ENCODE data around the gene PIK3C2G. TPM values are rescaled to one million over a fixed set of nuclear protein-coding genes. Genes with fewer than 3 reads are reported as not detected.

The PIK3C2G gene
- total and polyA plus RNA-seq, 2 of the 4 experiments (the other 2 are of a cell fraction): not detected

GRCh38 chr12:18258929-18259328 is 2.4 kb upstream of the PIK3C2G start:
- Histone ChIP-seq H2AFZ (replicated peaks; ENCODE audit: low read length, poor library complexity) (no peak overlapping the region), H2BK120ac (ENCODE audit: low read depth, low read length) (no peak overlapping the region), H3K4me1 (ENCODE audit: control insufficient read depth, insufficient read depth, low read length) (no peaks in the 10 kb centered on the region), H4K91ac (ENCODE audit: insufficient read depth, low read depth, low read length) (no peak overlapping the region), H4K8ac (ENCODE audit: low read depth in 2 of 2, low read length in 2 of 2) (no peak overlapping the region), H3K56ac (ENCODE audit: extremely low read depth, insufficient read depth, low read length) (no peak overlapping the region), H3K4ac (ENCODE audit: low read depth, low read length) (no peak overlapping the region), H3K23ac (ENCODE audit: low read depth, low read length) (no peak overlapping the region), H3K14ac (replicated peaks; ENCODE audit: low read depth, low read length) (no peak overlapping the region), H4K20me1 (ENCODE audit: insufficient read depth, low read length) (no peaks in the 10 kb centered on the region), H3K9me3 (ENCODE audit: control insufficient read depth, insufficient read depth, low read length) (no peaks in the 10 kb centered on the region), H3K4me3 (ENCODE audit: insufficient read depth, low read depth, low read length) (no peak overlapping the region), H3K36me3 (ENCODE audit: control insufficient read depth, insufficient read depth, low read length) (no peaks in the 10 kb centered on the region), H3K18ac (ENCODE audit: low read depth, low read length) (no peak overlapping the region), H2AK5ac (ENCODE audit: low read depth, low read length) (no peak overlapping the region), H2BK20ac (ENCODE audit: low read depth, low read length) (no peak overlapping the region), H3K9me1 (ENCODE audit: insufficient read depth, low read length) (no peaks in the 10 kb centered on the region), H3K9ac (ENCODE audit: low read depth, low read length) (no peak overlapping the region), H3K27ac (ENCODE audit: insufficient read depth, low read length) (no peak overlapping the region), H4K5ac (ENCODE audit: low read depth, low read length) (no peak overlapping the region), H3K27me3 (ENCODE audit: control insufficient read depth, insufficient read depth, low read length) (no peaks in the 10 kb centered on the region), H2BK5ac (ENCODE audit: low read depth, low read length, poor library complexity, severe bottlenecking) (no peak overlapping the region), H3K79me1 (ENCODE audit: low read depth in 1 of 2, low read length in 2 of 2) (no peaks in the 10 kb centered on the region), H3K4me2 (ENCODE audit: low read depth, low read length) (no peak overlapping the region), H2AK9ac (replicated peaks; ENCODE audit: low read depth, low read length, poor library complexity) (no peak overlapping the region), H2BK15ac (ENCODE audit: low read depth, low read length) (no peak overlapping the region)
- ATAC-seq (ENCODE audit: low read depth) (no peak), DNase-seq (no peak)
- dilution Hi-C loops (cut with HindIII; ENCODE audit: low sequenced_read_pairs, unreplicated experiment): no loop called here
- no CpG with 5 or more reads among the region's 2 CpGs for WGBS, 2 experiments (ENCODE audit: extremely low coverage in 2 of 2, insufficient read length in 1 of 2)
- in situ Hi-C loops (cut with MboI; ENCODE audit: low sequenced_read_pairs): loop anchor here (10.0 kb wide), 1 partner anchor 926 kb away; no protein-coding TSS in a partner anchor
- ChIA-PET POLR2A (ENCODE audit: unreplicated experiment) (interaction anchor here (0.6 kb wide), 1 partner anchor 710 kb away, joined by 8 read pairs; no protein-coding TSS in a partner anchor), CTCF (interaction anchor here (0.5 kb wide), 1 partner anchor 875 kb away, joined by 3 read pairs; no protein-coding TSS in a partner anchor)
- no peak for TF ChIP-seq MAFK (IDR thresholded peaks at IDR 0.05; ENCODE audit: low read depth, low read length)
- no peak for TF ChIP-seq BHLHE40 (IDR thresholded peaks at IDR 0.05; ENCODE audit: low read depth, low read length)
- TF ChIP-seq POLR2A (IDR thresholded peaks at IDR 0.05; ENCODE audit: low read depth, low read length): no peak
- intact Hi-C loops (cut with micrococcal nuclease): loop anchor here (5.0 to 10.0 kb wide), 2 partner anchors 48 to 1026 kb away; no protein-coding TSS in a partner anchor
- no TSS peak for BruUV-seq (replicated peaks)

Measured in IMR-90 (cell line).